MCF 10A (cell line): ENCODE results near the gene NPHP4. TPM values are rescaled to one million over a fixed set of nuclear protein-coding genes. Genes with fewer than 3 reads are reported as not detected.

ENCODE experiments used
- BruUV-seq: library from RNA; stranded (reverse); fragments of 400-500 nt; replicated peaks from 2 replicates; lab custom pipeline; 2021; lab: Mats Ljungman, UMichigan
- CTCF ChIA-PET: fragments of 300-600 bp; sonication (Branson Sonifier 250); formaldehyde crosslinking; extraction: SDS; loops from one replicate; lab custom pipeline; 2021; ENCODE audit warnings: antibody characterized with exemption, inconsistent platforms; lab: Yijun Ruan, JAX
- POLR2A ChIA-PET: fragments of 300-600, 350-650 bp; sonication (Branson Sonifier 250); formaldehyde crosslinking; extraction: SDS; loops from one replicate; lab custom pipeline; 2020; ENCODE audit warnings: antibody characterized with exemption, inconsistent platforms; lab: Yijun Ruan, JAX
- DNase-seq: peaks from one replicate; pipeline ENCODE4 v3.0.0-alpha.2; 2018; ENCODE audit not compliant: unreplicated experiment
- H3K27ac Mint-ChIP-seq: one replicate; pipeline ENCODE4 v1.8.0; 2022; ENCODE audit warnings: mild to moderate bottlenecking, low read depth, mixed read lengths; ENCODE audit not compliant: unreplicated experiment
- H3K27me3 Mint-ChIP-seq: one replicate; pipeline ENCODE4 v1.8.0; 2022; ENCODE audit warnings: mixed read lengths; ENCODE audit not compliant: insufficient read depth, unreplicated experiment
- H3K36me3 Mint-ChIP-seq: one replicate; pipeline ENCODE4 v1.8.0; 2022; ENCODE audit warnings: mild to moderate bottlenecking, moderate library complexity, mixed read lengths; ENCODE audit not compliant: insufficient read depth, unreplicated experiment
- H3K4me1 Mint-ChIP-seq: one replicate; pipeline ENCODE4 v1.8.0; 2022; ENCODE audit warnings: mixed read lengths; ENCODE audit not compliant: insufficient read depth, unreplicated experiment
- H3K4me3 Mint-ChIP-seq: one replicate; pipeline ENCODE4 v1.8.0; 2022; ENCODE audit warnings: mild to moderate bottlenecking, moderate library complexity, mixed read lengths; ENCODE audit not compliant: unreplicated experiment
- H3K9me3 Mint-ChIP-seq: one replicate; pipeline ENCODE4 v1.8.0; 2022; ENCODE audit warnings: mixed read lengths; ENCODE audit not compliant: unreplicated experiment
- CTCF ChIP-seq: fragments of 200-600 bp; IDR thresholded peaks from one replicate; pipeline ENCODE4 v1.8.0; 2022; ENCODE audit warnings: antibody characterized with exemption, mild to moderate bottlenecking; ENCODE audit not compliant: unreplicated experiment
- intact Hi-C: fragments of 100-400 bp; cut with micrococcal nuclease; formaldehyde crosslinking; loops from 2 replicates; pipeline ENCODE4 v1.14.1; 2022
- total RNA-seq: library from RNA; stranded (reverse); gene quantifications from 2 replicates; pipeline ENCODE4 v1.2.3, GENCODE V29; 2022

Gene NPHP4
- total RNA-seq, 1 experiment from 2014 or later, result 14.4 TPM

- no peak for TF ChIP-seq CTCF
- BruUV-seq, result no TSS peak
- no peak for DNase-seq
- Mint-ChIP-seq H3K27me3 (no peaks in the 10 kb centered on the region), H3K4me3 (no peak overlapping the region), H3K4me1 (peaks cover 4% of the 10 kb centered on the region), H3K9me3 (no peaks in the 10 kb centered on the region), H3K27ac (no peak overlapping the region), H3K36me3 (peaks cover 16% of the 10 kb centered on the region)
- intact Hi-C loops, result no loop called here
- ChIA-PET POLR2A (no interaction called here), CTCF (no interaction called here)
Measured at GRCh38 chr1:5887349-5887970, 104.8 kb downstream of the NPHP4 start.

DNA sequence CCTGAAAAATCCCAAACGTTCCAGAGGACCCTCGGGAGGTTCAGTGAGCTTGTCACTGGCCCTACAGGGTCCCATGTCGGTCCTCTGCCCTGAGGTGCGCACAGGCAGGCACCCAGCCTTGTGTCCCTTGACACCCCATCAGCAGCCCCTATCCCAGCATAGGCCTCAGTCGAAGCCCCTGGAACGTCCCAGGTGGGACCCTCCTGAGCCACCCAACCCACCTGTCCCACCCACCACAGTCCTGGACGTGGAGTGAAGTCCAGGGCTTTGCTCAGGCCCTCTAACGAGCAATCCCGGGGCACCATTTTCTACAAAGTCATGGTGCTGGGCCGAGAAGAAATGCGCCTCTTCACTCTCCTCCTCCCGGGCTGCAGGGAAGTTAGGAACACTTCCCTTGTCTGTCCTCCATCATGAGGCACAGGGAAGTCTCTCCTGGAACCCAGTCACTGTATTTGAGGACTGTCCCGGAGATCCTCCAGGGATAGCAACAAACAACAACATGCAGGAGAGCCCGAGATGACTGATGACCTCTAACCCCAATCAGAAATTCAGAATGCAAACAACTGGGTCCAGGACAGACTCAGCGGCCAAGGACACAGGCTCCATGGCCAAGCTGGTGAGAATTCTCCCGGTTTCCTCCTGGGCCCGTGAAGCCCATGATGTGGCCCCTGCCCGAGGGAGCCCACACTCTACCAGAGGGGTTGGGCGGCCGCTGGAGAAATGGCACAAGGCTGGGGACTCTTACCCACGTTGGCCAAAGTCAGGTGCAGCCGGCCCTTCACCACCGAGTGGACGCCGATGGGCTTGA is 105.5 kb downstream of the NPHP4 start:
- H3K9me3 Mint-ChIP-seq, result no peaks in the 10 kb centered on the region
- H3K27me3 Mint-ChIP-seq, result no peaks in the 10 kb centered on the region
- no peak for TF ChIP-seq CTCF
- no peak for DNase-seq
- CTCF ChIA-PET, result interaction anchor here (0.6 kb wide), 1 partner anchor 970 kb away, joined by 3 read pairs; no protein-coding TSS in a partner anchor
- POLR2A ChIA-PET, result no interaction called here
- BruUV-seq, result no TSS peak
- H3K27ac Mint-ChIP-seq, result no peak overlapping the region
- intact Hi-C loops, result no loop called here
- no peak overlapping the region for H3K4me3 Mint-ChIP-seq
- peaks cover under 1% of the 10 kb centered on the region for H3K4me1 Mint-ChIP-seq
- H3K36me3 Mint-ChIP-seq, result peaks cover 20% of the 10 kb centered on the region

- Mint-ChIP-seq H3K27me3 (no peaks in the 10 kb centered on the region), H3K27ac (no peak overlapping the region), H3K9me3 (no peaks in the 10 kb centered on the region), H3K36me3 (peaks cover 22% of the 10 kb centered on the region), H3K4me3 (no peak overlapping the region), H3K4me1 (no peaks in the 10 kb centered on the region)
- POLR2A ChIA-PET, result no interaction called here
- CTCF ChIA-PET, result interaction anchor here (0.6 to 2.0 kb wide), 2 partner anchors 29 to 969 kb away, joined by 3 to 8 read pairs; no protein-coding TSS in a partner anchor
- intact Hi-C loops, result no loop called here
- TF ChIP-seq CTCF, result no peak
- no peak for DNase-seq
- no TSS peak for BruUV-seq
Measured at GRCh38 chr1:5886140-5886483, 106.1 kb downstream of the NPHP4 start.

- TF ChIP-seq CTCF, result no peak
- no peak overlapping the region for H3K4me3 Mint-ChIP-seq
- H3K27me3 Mint-ChIP-seq, result no peaks in the 10 kb centered on the region
- no peaks in the 10 kb centered on the region for H3K9me3 Mint-ChIP-seq
- intact Hi-C loops, result no loop called here
- H3K27ac Mint-ChIP-seq, result no peak overlapping the region
- H3K4me1 Mint-ChIP-seq, result no peaks in the 10 kb centered on the region
- peaks cover 27% of the 10 kb centered on the region for H3K36me3 Mint-ChIP-seq
- ChIA-PET CTCF (interaction anchor here (1.4 to 2.0 kb wide), 2 partner anchors 30 to 31 kb away, joined by 5 to 8 read pairs; no protein-coding TSS in a partner anchor), POLR2A (no interaction called here)
- DNase-seq, result no peak
- no TSS peak for BruUV-seq
Measured at GRCh38 chr1:5885471-5886139, 106.6 kb downstream of the NPHP4 start.
